HG03575 (cell line): ENCODE results near the gene SAE1.
"Not testable (repeated sequence)": the region's sequence is repeated elsewhere in the genome, so short reads cannot be mapped to it uniquely, and the experiment has no call there.

Experiments
- ATAC-seq: cut with Tn5 transposase; IDR thresholded peaks from one replicate; pipeline ENCODE4 v1.9.1; 2021; ENCODE audit not compliant: unreplicated experiment, insufficient number of reproducible peaks, low FRiP score; ENCODE audit errors: extremely low read depth

The SAE1 gene

GRCh38 chr19:47122359-47123335 is 8.0 kb upstream of the SAE1 start:
- no peak for ATAC-seq

- ATAC-seq = no peak
These were observed 7.2 kb upstream of the SAE1 start for GRCh38 chr19:47123406-47123805.

- ATAC-seq = no peak
These were observed 5.5 kb upstream of the SAE1 start for GRCh38 chr19:47124937-47125668.

- no peak for ATAC-seq
These were observed 5.0 kb upstream of the SAE1 start for GRCh38 chr19:47125669-47125938.

GRCh38 chr19:47129579-47129978 is 1.1 kb upstream of the SAE1 start:
- ATAC-seq = no peak

- no peak for ATAC-seq
These were observed 481 bp upstream of the SAE1 start for GRCh38 chr19:47130120-47130588.

- no peak for ATAC-seq
These were observed 1.7 kb downstream of the SAE1 start for GRCh38 chr19:47132194-47132852.

- no peak for ATAC-seq
These were observed 2.4 kb downstream of the SAE1 start for GRCh38 chr19:47133021-47133471.

GRCh38 chr19:47134545-47134944 is 3.9 kb downstream of the SAE1 start:
- ATAC-seq = no peak

GRCh38 chr19:47135156-47135555 is 4.5 kb downstream of the SAE1 start:
- ATAC-seq = no peak

GRCh38 chr19:47141252-47141651 is 10.6 kb downstream of the SAE1 start:
- not testable (repeated sequence) for ATAC-seq

GRCh38 chr19:47141695-47142094 is 11.1 kb downstream of the SAE1 start:
- no peak for ATAC-seq

- no peak for ATAC-seq
These were observed 12.1 kb downstream of the SAE1 start for GRCh38 chr19:47142779-47143178.

- ATAC-seq = no peak
These were observed 12.9 kb downstream of the SAE1 start for GRCh38 chr19:47143322-47144073.

- ATAC-seq = no peak
These were observed 14.0 kb downstream of the SAE1 start for GRCh38 chr19:47144630-47145029.

GRCh38 chr19:47145639-47146486 is 15.2 kb downstream of the SAE1 start:
- ATAC-seq = no peak

GRCh38 chr19:47146920-47147319 is 16.3 kb downstream of the SAE1 start:
- no peak for ATAC-seq

- ATAC-seq = no peak
These were observed 21.0 kb downstream of the SAE1 start for GRCh38 chr19:47151627-47152026.
